K562 (cell line): ENCODE data around the gene ANKRD34A. TPM values are rescaled to one million over a fixed set of nuclear protein-coding genes. Genes with fewer than 3 reads are reported as not detected.

Experiments used
- ARID2 ChIP-seq: fragments of 450-650 bp; IDR thresholded peaks from 2 replicates; pipeline ENCODE4 v1.6.1; 2017; ENCODE audit warnings: antibody characterized with exemption, mild to moderate bottlenecking
- ARID3B ChIP-seq: fragments of 250-450 bp; sonication (Bioruptor Pico); IDR thresholded peaks from 2 replicates; pipeline ENCODE4 v1.4.0; 2020; ENCODE audit warnings: borderline replicate concordance
- ASH1L ChIP-seq: fragments of 450-650 bp; IDR thresholded peaks from 2 replicates; pipeline ENCODE4 v1.6.1; 2018; ENCODE audit warnings: borderline replicate concordance, mild to moderate bottlenecking, low read depth; ENCODE audit not compliant: partially characterized antibody
- CBFA2T2 ChIP-seq: fragments of 450-650 bp; conservative IDR thresholded peaks from 2 replicates; pipeline ENCODE4 v1.6.1; 2017; ENCODE audit warnings: mild to moderate bottlenecking
- CBX5 ChIP-seq: IDR thresholded peaks from 2 replicates; pipeline ENCODE4 v1.6.1; 2014; ENCODE audit warnings: low read depth, borderline replicate concordance
- CTBP1 ChIP-seq: fragments of 450-650 bp; IDR thresholded peaks from 2 replicates; pipeline ENCODE4 v1.6.1; 2016; ENCODE audit warnings: borderline replicate concordance
- HMBOX1 ChIP-seq: sonication (generic); IDR thresholded peaks from 2 replicates; pipeline ENCODE4 v1.6.1; 2016
- KDM4B ChIP-seq, 2 experiments: fragments of 450-650 bp in 1 of 2; sonication (generic) in 1 of 2; IDR thresholded peaks; 2 replicates each; pipeline ENCODE4 v1.6.1; 2016 to 2017; ENCODE audit warnings: borderline replicate concordance in 2 of 2, antibody characterized with exemption in 1 of 2, low read depth in 1 of 2, mild to moderate bottlenecking in 1 of 2
- PTTG1 ChIP-seq: fragments of 450-650 bp; IDR thresholded peaks from 2 replicates; pipeline ENCODE4 v1.6.1; 2016; ENCODE audit warnings: low read depth, mild to moderate bottlenecking, missing genetic modification characterization, missing compliant biosample characterization
- RFX1 ChIP-seq: fragments of 450-650 bp; IDR thresholded peaks from 2 replicates; pipeline ENCODE4 v1.6.1; 2016; ENCODE audit warnings: mild to moderate bottlenecking, moderate library complexity
- SIRT6 ChIP-seq: IDR thresholded peaks from one replicate; pipeline ENCODE4 v1.6.1; 2012; ENCODE audit warnings: low read depth, mild to moderate bottlenecking, control low read depth, inconsistent platforms, low read length, moderate library complexity
- SMARCA4 ChIP-seq: fragments of 450-650 bp; IDR thresholded peaks from 2 replicates; pipeline ENCODE4 v1.6.1; 2016
- TBP ChIP-seq: optimal IDR thresholded peaks from 2 replicates; pipeline ENCODE3; 2011; ENCODE audit warnings: low read depth, low read length, improper control_type of control experiment
- TEAD2 ChIP-seq: fragments of 450-650 bp; IDR thresholded peaks from 2 replicates; pipeline ENCODE4 v1.6.1; 2016; ENCODE audit warnings: missing genetic modification characterization, control low read depth, missing compliant biosample characterization
- ZNF512 ChIP-seq: IDR thresholded peaks from 2 replicates; pipeline ENCODE4 v1.6.1; 2016; ENCODE audit warnings: missing genetic modification characterization, missing compliant biosample characterization
- polyA plus RNA-seq, 8 experiments: library from polyadenylated mRNA; depleted of rRNA in 4 of 8; stranded (reverse) in 5 of 8; unstranded in 3 of 8; fragments of >200 nt; fragmentation: Nextera tagmentation in 2 of 8; fragmentation: Illumina TruSeq in 1 of 8; extraction: Ambion mirVana in 2 of 8; extraction: Trizol in 1 of 8; gene quantifications; 2 replicates each; pipeline versions ENCODE4 v1.2.1 to v1.2.3, GENCODE V29; 2011 to 2014; ENCODE audit warnings: inconsistent platforms in 1 of 8, missing spikeins in 1 of 8
- total RNA-seq, 7 experiments: library from RNA; depleted of rRNA in 6 of 7; stranded (reverse); fragments of >200 nt in 6 of 7; fragmentation: Illumina TruSeq in 2 of 7; extraction: Trizol in 2 of 7; gene quantifications; 2 replicates each; pipeline versions ENCODE4 v1.2.1 to v1.2.3, GENCODE V29; 2011 to 2021; ENCODE audit warnings: low replicate concordance in 1 of 7
- TF ChIP-seq, protein P1 (sequence below): conservative IDR thresholded peaks from 2 replicates; pipeline ENCODE4 v1.6.1; 2011; ENCODE audit warnings: low read depth, mild to moderate bottlenecking, low read length; ENCODE audit not compliant: control insufficient read depth
- TF ChIP-seq, protein P2 (sequence below): fragments of 250-450 bp; sonication (Bioruptor Pico); IDR thresholded peaks from 2 replicates; pipeline ENCODE4 v1.4.0; 2020; ENCODE audit warnings: mild to moderate bottlenecking, moderate library complexity, borderline replicate concordance

ANKRD34A gene
- total and polyA plus RNA-seq, 9 of the 15 experiments (the other 6 are each of a cell fraction or from before 2014, with no cell fraction given), result 0.06 to 1.6 (median 0.43) TPM

DNA sequence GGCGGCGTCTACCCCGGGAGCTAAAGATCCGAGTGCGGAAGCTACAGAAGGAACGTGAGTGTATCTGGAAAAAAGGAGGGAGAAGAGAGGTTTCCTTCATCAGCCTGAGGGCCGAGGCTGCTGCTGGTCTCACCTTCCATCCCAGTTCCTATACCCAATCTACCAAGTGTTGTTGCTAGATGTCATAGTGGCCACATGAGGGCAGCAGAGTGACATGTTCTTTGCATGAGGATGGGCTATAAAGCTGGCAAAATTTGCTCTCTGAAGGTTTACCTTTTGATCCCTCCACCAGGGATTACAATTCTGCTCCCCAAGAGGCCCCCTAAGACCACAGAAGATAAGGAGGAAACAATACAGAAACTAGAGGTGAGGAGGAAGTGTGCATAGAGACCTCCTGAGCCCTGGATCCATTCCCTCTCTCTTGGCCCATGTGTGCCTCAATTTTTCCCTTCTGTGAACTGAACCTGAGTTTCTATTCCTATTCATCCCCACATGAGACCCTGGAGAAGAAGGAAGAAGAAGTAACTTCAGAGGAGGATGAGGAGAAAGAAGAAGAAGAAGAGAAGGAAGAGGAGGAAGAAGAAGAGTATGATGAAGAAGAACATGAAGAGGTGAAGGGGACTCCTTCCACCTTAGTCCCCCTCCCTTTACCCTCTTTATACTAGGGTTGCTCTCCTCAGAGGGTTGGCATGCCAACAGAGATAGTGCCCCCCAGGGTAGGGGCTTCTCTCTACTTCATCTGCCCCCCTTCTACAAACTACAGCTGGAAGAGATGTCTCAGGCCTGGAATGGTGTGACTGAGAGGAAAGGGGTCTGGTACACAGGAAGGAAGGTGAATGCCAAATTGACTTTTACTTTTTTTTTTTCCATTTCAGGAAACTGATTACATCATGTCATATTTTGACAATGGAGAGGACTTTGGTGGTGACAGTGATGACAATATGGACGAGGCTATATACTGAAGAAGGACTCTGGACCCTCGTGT, 13.4 kb upstream of the ANKRD34A start (continued):
- TF ChIP-seq RFX1 (0 out of 2 replicates have a peak, but pooled peaks have one; percentile 12), ARID3B (CRISPR knock-in tag) (no peak), SMARCA4 (peak; percentile 60; the same call in 1 of the 2 replicates), CBFA2T2 (no peak), KDM4B (IDR thresholded peaks at IDR 0.05; ENCODE audit: borderline replicate concordance in 2 of 2, low read depth in 1 of 2) (no peak), HMBOX1 (0 out of 2 replicates have a peak, but pooled peaks have one; percentile 22), TEAD2 (no peak), TBP (peak; percentile 36), ASH1L (no peak), ZNF512 (tag) (peak; percentile 71), ARID2 (peak; percentile 79), SIRT6 (no peak), PTTG1 (tag) (peak; percentile 14; the same call in 1 of the 2 replicates), CBX5 (0 out of 2 replicates have a peak, but pooled peaks have one; percentile 49), CTBP1 (peak; percentile 70; the same call in 1 of the 2 replicates)
- TF ChIP-seq, protein P1, sequence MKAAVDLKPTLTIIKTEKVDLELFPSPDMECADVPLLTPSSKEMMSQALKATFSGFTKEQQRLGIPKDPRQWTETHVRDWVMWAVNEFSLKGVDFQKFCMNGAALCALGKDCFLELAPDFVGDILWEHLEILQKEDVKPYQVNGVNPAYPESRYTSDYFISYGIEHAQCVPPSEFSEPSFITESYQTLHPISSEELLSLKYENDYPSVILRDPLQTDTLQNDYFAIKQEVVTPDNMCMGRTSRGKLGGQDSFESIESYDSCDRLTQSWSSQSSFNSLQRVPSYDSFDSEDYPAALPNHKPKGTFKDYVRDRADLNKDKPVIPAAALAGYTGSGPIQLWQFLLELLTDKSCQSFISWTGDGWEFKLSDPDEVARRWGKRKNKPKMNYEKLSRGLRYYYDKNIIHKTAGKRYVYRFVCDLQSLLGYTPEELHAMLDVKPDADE, result no peak
- TF ChIP-seq, protein P2, sequence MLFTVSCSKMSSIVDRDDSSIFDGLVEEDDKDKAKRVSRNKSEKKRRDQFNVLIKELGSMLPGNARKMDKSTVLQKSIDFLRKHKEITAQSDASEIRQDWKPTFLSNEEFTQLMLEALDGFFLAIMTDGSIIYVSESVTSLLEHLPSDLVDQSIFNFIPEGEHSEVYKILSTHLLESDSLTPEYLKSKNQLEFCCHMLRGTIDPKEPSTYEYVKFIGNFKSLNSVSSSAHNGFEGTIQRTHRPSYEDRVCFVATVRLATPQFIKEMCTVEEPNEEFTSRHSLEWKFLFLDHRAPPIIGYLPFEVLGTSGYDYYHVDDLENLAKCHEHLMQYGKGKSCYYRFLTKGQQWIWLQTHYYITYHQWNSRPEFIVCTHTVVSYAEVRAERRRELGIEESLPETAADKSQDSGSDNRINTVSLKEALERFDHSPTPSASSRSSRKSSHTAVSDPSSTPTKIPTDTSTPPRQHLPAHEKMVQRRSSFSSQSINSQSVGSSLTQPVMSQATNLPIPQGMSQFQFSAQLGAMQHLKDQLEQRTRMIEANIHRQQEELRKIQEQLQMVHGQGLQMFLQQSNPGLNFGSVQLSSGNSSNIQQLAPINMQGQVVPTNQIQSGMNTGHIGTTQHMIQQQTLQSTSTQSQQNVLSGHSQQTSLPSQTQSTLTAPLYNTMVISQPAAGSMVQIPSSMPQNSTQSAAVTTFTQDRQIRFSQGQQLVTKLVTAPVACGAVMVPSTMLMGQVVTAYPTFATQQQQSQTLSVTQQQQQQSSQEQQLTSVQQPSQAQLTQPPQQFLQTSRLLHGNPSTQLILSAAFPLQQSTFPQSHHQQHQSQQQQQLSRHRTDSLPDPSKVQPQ (CRISPR knock-in tag), result no peak
